Tibial nerve (tissue), 3 donors: Measurements from ENCODE around the gene VWF.

ENCODE experiments used
- CTCF ChIP-seq, 5 experiments: fragments of 200-600 bp in 3 of 5; fragments of 450-650 bp in 2 of 5; sonication (generic) in 3 of 5; IDR thresholded peaks; one replicate each; pipeline ENCODE4 v1.5.1; 2016 to 2019; ENCODE audit warnings: antibody characterized with exemption in 5 of 5, mild to moderate bottlenecking in 3 of 5, moderate library complexity in 2 of 5
- POLR2A ChIP-seq, 2 donors: fragments of 450-650 bp; IDR thresholded peaks; one replicate each; pipeline ENCODE4 v1.6.1; 2017; ENCODE audit warnings: antibody characterized with exemption in 2 of 2, mild to moderate bottlenecking in 2 of 2, moderate library complexity in 2 of 2

- no peak for TF ChIP-seq CTCF (IDR thresholded peaks at IDR 0.05)
- TF ChIP-seq POLR2A (IDR thresholded peaks at IDR 0.05), result no peak
These were observed 39.5 kb downstream of the VWF start for GRCh38 chr12:6084969-6085450.
